Esophagus squamous epithelium (tissue), 5 donors: Measurements from ENCODE around the gene THYN1. TPM values are rescaled to one million over a fixed set of nuclear protein-coding genes. Genes with fewer than 3 reads are reported as not detected.

Source experiments
- DNase-seq: peaks from one replicate; lab custom pipeline; 2025; lab: John Stamatoyannopoulos, UW
- H3K27ac ChIP-seq, 4 donors: fragments of 200-600 bp; sonication (generic); one replicate each; pipeline ENCODE4 v1.5.1; 2016 to 2019; ENCODE audit warnings: mild to moderate bottlenecking in 1 of 4
- H3K27me3 ChIP-seq, 4 donors: fragments of 200-600 bp; sonication (generic); 1 replicate in 3 of 4; 2 replicates in 1 of 4; pipeline versions ENCODE4 v1.5.1 to v1.6.0; 2017 to 2021; ENCODE audit warnings: antibody characterized with exemption in 1 of 4
- H3K36me3 ChIP-seq, 3 donors: fragments of 200-600 bp; sonication (generic); one replicate each; pipeline ENCODE4 v1.5.1; 2016 to 2019
- H3K4me1 ChIP-seq, 3 donors: fragments of 200-600 bp; sonication (generic); one replicate each; pipeline ENCODE4 v1.5.1; 2017 to 2019
- H3K4me3 ChIP-seq, 4 donors: fragments of 200-600 bp; sonication (generic); 1 replicate in 3 of 4; 2 replicates in 1 of 4; pipeline ENCODE4 v1.5.1; 2016 to 2019; ENCODE audit warnings: mild to moderate bottlenecking in 2 of 4, moderate library complexity in 1 of 4
- H3K9me3 ChIP-seq, 3 donors: fragments of 200-600 bp; sonication (generic); one replicate each; pipeline ENCODE4 v1.5.1; 2016 to 2019
- CTCF ChIP-seq, 6 experiments: fragments of 450-650 bp in 4 of 6; fragments of 200-600 bp in 2 of 6; sonication (generic) in 2 of 6; IDR thresholded peaks; one replicate each; pipeline ENCODE4 v1.5.1; 2016 to 2019; ENCODE audit warnings: antibody characterized with exemption in 6 of 6, mild to moderate bottlenecking in 4 of 6, moderate library complexity in 4 of 6
- POLR2A ChIP-seq, 4 donors: fragments of 450-650 bp; IDR thresholded peaks; one replicate each; pipeline ENCODE4 v1.6.1; 2017; ENCODE audit warnings: antibody characterized with exemption in 4 of 4, mild to moderate bottlenecking in 4 of 4, moderate library complexity in 3 of 4
- WGBS, 2 donors: methylation state at CpG; one replicate each; pipeline ENCODE4 v1.1.5; 2018; 5-methylcytosine and 5-hydroxymethylcytosine counted together
- intact Hi-C: fragments of 100-400 bp; cut with DNase I; formaldehyde crosslinking; loops from one replicate; pipeline ENCODE4 v1.15.0; 2022
- total RNA-seq, 4 donors: library from RNA; depleted of rRNA; stranded (reverse); fragments of >200 nt; gene quantifications; one replicate each; pipeline ENCODE4 v1.1.0, GENCODE V29; 2016
- donor health status: DM: yes; HTN: yes; CAD: no.

Gene THYN1
- total RNA-seq, 4 donors from 2014 or later, result 15.7 to 34.2 (median 26.2) TPM

- Histone ChIP-seq H3K27me3 (no peaks in the 10 kb centered on the region), H3K9me3 (no peaks in the 10 kb centered on the region), H3K27ac (no peak overlapping the region), H3K36me3 (peaks cover 0 to 81% (median 5%) of the 10 kb centered on the region in 3 donors), H3K4me3 (no peak overlapping the region), H3K4me1 (peaks cover 0 to 7% (median 6%) of the 10 kb centered on the region in 3 donors)
- TF ChIP-seq CTCF (IDR thresholded peaks at IDR 0.05), result peak; percentile 55 to 75 (median 66)
- TF ChIP-seq POLR2A (IDR thresholded peaks at IDR 0.05), result no peak
- 86 to 88% methylated on average over 14 to 16 of the region's 16 CpGs for WGBS, 2 donors
- DNase-seq, result no peak
- intact Hi-C loops, result no loop called here
Measured at GRCh38 chr11:134207538-134208239, 45.5 kb downstream of the THYN1 start.

GRCh38 chr11:134206185-134206584 is 47.0 kb downstream of the THYN1 start:
- no peak for DNase-seq
- Histone ChIP-seq H3K36me3 (peaks cover 0 to 87% (median 10%) of the 10 kb centered on the region in 3 donors), H3K27ac (no peak overlapping the region), H3K4me3 (no peak overlapping the region), H3K9me3 (no peaks in the 10 kb centered on the region), H3K27me3 (no peaks in the 10 kb centered on the region), H3K4me1 (peaks cover 0 to 7% (median 6%) of the 10 kb centered on the region in 3 donors)
- TF ChIP-seq CTCF (IDR thresholded peaks at IDR 0.05), result no peak
- TF ChIP-seq POLR2A (IDR thresholded peaks at IDR 0.05), result no peak
- 76 to 92% methylated on average over 4 to 5 of the region's 5 CpGs for WGBS, 2 donors
- intact Hi-C loops, result no loop called here

- Histone ChIP-seq H3K4me1 (peaks cover 0 to 7% (median 6%) of the 10 kb centered on the region in 3 donors), H3K27ac (no peak overlapping the region), H3K27me3 (no peaks in the 10 kb centered on the region), H3K36me3 (peaks cover 0 to 91% (median 10%) of the 10 kb centered on the region in 3 donors), H3K9me3 (no peaks in the 10 kb centered on the region), H3K4me3 (no peak overlapping the region)
- TF ChIP-seq CTCF (IDR thresholded peaks at IDR 0.05) (no peak), POLR2A (IDR thresholded peaks at IDR 0.05) (no peak)
- intact Hi-C loops, result no loop called here
- WGBS, 2 donors, result 65 to 72% methylated on average over 9 of the region's 9 CpGs
- no peak for DNase-seq
Measured at GRCh38 chr11:134205729-134206128, 47.4 kb downstream of the THYN1 start.

- TF ChIP-seq CTCF (IDR thresholded peaks at IDR 0.05) (no peak), POLR2A (IDR thresholded peaks at IDR 0.05) (no peak)
- Histone ChIP-seq H3K27ac (no peak overlapping the region), H3K9me3 (no peaks in the 10 kb centered on the region), H3K4me3 (no peak overlapping the region), H3K27me3 (no peaks in the 10 kb centered on the region), H3K4me1 (peaks cover 0 to 7% (median 6%) of the 10 kb centered on the region in 3 donors), H3K36me3 (peaks cover 0 to 88% (median 10%) of the 10 kb centered on the region in 3 donors)
- 83 to 95% methylated on average over 4 of the region's 4 CpGs for WGBS, 2 donors
- intact Hi-C loops, result no loop called here
- DNase-seq, result no peak
Measured at GRCh38 chr11:134202661-134203060, 50.5 kb downstream of the THYN1 start.

GRCh38 chr11:134200688-134201087 is 52.5 kb downstream of the THYN1 start:
- DNase-seq, result no peak
- Histone ChIP-seq H3K4me1 (peaks cover 0 to 1% (median under 1%) of the 10 kb centered on the region in 3 donors), H3K27me3 (no peaks in the 10 kb centered on the region), H3K27ac (no peak overlapping the region), H3K9me3 (no peaks in the 10 kb centered on the region), H3K4me3 (no peak overlapping the region), H3K36me3 (peaks cover 0 to 77% (median 10%) of the 10 kb centered on the region in 3 donors)
- intact Hi-C loops, result no loop called here
- WGBS, 2 donors, result 91 to 97% methylated on average over 6 of the region's 6 CpGs
- TF ChIP-seq POLR2A (IDR thresholded peaks at IDR 0.05) (no peak), CTCF (IDR thresholded peaks at IDR 0.05) (no peak)
